DLD1 (cell line): ENCODE measurements around the gene ADAMTS6.
"Not testable (repeated sequence)": the region's sequence is repeated elsewhere in the genome, so short reads cannot be mapped to it uniquely, and the experiment has no call there.

Source experiments
- in situ Hi-C: cut with HindIII; loops from 2 replicates; pipeline ENCODE4 v1.10.0; 2017; ENCODE audit warnings: low sequenced_read_pairs

The ADAMTS6 gene

DNA sequence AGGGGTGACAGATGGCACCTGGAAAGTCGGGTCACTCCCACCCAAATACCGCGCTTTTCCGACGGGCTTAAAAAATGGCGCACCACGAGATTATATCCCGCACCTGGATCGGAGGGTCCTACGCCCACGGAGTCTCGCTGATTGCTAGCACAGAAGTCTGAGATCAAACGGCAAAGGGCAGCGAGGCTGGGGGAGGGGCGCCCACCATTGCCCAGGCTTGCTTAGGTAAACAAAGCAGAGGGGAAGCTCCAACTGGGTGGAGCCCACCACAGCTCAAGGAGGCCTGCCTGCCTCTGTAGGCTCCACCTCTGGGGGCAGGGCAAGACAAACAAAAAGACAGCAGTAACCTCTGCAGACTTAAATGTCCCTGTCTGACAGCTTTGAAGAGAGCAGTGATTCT lies 111.2 kb downstream of the ADAMTS6 start:
- in situ Hi-C loops = not testable (repeated sequence)

DNA sequence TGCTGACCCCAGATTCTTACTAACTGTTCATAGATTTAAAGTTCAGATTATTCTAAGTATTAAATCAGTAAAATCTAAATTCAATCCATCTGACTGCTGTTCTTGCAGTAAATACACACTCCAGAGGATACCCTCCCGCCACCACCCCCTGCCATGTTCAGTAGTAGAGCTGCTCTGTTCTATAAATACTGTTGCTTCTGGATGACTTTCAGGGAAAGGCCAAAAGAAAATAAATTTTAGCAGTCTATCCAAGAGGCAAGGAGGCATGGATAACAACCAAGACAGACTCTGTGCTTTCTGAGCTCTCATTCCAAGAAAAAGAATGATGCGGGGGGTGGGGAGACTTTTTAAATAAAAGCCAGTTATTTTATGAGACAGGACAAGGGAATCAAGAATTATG lies 115.1 kb downstream of the ADAMTS6 start:
- in situ Hi-C loops = no loop called here

DNA sequence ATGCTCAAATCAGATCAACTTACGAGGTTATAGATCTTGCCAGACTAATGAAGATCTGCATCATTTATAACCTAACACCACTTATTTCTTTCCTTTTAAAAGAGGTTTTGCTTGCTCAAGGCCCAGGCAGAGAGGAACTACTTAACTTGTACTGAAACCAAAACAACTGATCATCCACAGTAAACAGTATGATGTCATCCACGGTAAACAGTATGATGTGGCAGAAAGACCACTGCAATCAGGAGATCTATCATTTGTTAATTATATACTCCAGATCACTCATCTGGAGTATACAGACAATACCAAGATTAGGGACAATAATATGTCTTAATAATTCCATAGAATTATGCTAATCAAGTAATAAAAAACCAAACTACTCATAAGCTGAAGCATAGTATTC lies 116.8 kb downstream of the ADAMTS6 start:
- in situ Hi-C loops = no loop called here

DNA sequence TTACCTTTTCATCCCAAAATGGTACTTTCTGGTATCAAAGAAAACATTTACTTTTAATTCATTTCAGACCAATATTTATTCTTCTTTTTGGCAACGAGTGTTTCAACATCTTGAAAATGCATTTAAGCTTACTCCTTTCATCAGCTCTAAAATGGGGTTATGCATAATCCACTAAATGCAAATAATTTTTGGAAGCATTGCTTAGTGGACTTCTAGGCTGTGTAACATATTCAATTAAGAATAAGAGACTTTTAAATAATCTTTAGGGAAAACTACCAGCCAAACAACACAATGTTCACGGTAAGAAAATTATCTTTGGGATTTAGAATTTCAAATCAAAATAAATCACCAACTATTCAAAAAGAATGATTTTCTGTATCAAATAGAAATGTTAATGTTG lies 118.2 kb downstream of the ADAMTS6 start:
- in situ Hi-C loops = no loop called here

DNA sequence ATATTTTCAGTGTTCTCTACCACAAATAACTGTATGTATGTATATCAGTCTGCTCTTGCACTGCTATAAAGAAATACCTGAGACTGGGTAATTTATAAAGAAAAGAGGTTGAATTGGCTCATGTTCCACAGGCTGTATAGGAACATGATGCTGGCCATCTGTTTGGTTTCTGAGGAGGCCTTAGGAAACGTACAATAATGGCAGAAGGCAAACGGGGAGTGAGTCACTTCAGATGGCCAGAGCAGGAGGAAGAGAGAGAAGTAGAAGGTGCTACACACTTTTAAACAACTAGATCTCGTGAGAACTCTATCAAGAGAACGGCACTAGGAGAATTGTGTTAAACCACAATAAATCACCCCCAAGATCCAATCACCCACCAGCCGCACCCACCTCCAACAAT lies 121.7 kb downstream of the ADAMTS6 start:
- in situ Hi-C loops = no loop called here

DNA sequence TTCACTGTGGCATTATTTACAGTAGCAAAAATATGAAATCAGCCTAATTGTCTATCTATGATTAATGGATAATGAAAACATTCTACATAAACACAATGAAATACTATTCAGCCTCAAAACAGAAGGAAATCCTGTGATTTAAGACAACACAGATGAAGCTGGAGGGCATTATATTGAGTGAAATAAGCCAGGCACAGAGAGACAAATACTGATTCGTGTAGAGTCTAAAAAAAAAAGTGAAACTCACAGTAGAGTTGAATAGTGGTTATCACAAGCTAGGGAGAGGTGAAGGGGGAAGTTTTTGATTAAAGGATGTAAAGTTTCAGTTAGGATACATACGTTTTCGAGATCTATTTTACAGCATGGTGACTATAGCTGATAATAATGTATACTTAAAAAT lies 122.2 kb downstream of the ADAMTS6 start:
- in situ Hi-C loops = no loop called here

DNA sequence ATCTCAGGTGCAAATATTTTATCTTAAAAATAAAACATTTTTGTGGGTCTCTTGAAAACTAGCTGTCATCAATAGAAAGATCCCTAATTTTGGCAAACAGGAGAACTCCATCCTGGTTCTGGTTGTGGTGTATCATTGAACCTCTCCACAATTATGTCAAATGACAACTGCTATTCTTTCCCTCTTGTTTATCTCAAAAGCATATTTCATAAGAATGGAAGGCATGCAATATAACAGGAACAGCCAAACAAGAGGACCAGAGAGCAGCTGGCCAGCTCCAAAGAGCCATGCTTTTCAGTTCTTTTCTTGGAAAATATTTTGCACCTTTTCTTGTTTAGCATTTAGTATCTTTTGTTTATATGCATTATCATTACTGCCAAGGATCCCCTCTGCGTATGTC lies 125.4 kb downstream of the ADAMTS6 start:
- in situ Hi-C loops = no loop called here

DNA sequence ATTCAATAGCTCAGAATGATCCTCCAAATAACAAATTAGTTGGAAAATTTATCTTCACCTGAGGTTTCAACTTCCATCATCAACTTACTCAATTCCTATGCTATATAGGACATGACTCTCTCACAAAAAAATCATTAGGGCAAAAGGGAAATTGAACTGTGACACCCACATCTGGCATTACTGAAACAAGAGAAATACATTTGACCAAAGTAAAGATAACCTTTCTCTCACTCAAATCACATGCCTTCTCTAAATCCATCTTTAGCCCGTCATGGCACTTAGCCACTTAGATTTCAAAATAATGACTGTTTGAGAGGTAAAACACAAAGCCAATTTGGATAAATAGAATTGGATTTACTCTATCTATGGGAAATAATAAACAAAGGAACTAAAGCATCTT lies 126.4 kb downstream of the ADAMTS6 start:
- in situ Hi-C loops = no loop called here

DNA sequence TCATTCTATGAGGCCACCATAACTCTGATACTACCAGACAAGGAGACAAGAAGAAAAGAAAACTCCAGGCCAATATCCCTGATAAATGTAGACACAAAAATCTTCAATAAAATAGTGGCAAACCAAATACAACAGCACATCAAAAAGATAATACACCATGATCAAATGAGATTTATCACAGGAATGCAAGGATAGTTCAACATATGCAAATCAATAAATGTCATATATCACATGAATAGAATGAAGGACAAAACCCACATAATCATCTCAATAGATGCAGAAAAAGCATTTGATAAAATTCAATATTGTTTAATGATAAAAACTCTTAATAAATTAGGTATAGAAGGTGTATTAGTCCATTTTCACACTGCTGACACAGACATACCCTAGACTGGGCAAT lies 139.9 kb downstream of the ADAMTS6 start:
- in situ Hi-C loops = no loop called here

DNA sequence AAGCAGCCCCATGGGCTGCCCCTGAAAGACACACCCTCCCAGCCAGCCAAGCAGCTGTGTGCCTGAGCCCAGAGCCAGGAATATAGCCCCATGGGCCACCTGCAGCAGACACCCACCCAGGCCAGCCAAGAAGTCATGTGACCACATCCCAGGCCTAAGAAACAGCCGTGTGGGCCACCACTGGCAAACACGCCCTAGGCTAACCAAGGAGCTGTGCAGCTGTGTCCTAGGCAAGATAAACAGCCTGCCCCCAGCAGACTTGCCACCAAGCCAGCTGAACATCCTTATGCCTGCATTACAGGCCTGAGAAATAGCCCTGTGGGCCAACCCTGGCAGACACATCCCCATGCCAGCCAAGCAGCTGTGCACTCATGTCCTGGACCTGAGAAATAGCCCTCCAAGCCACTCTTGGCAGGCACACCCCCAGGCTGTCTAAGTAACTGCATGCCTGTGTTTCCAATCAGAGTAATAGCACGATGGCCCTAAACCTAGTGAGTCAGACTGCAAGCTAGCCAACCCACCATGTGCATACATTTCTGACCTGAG lies 143.0 kb downstream of the ADAMTS6 start:
- in situ Hi-C loops = no loop called here

DNA sequence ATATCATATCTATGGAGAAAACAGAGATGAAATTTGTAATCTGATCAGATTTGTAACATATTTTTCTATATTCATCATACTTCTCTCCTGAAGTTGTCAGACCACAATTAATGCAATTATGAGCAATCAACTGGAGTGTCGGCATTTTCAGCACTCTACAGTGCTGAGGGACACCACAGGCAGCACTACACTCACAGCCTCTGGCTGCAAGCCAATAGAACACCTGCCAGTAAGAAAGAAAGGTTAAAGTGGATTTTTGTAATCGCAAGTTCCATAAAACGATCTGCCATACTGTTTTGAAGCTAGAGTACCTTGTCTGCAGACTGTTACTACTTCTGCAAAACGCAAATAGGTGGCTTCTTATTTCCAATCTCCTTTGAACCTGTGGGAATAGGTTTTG lies 147.6 kb downstream of the ADAMTS6 start:
- in situ Hi-C loops = no loop called here

DNA sequence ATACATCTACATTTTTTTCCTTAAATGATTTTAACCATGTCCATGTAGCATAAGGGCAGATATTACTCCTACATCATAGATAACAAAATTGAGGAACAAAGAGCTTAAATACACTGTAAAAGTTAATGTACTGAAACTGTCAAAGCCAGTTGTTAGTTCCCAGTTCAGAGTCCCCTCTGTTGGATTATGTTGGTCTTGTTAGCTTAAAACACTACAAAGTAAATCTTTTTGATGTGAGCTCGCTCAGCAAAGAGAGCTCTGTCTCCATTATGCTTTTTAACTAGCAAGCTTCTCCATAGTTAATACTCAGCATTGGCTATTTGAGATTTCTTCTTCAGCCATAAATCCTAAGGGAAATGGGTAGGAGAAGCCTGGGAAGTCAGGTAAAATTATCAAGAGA lies 149.1 kb downstream of the ADAMTS6 start:
- in situ Hi-C loops = no loop called here

DNA sequence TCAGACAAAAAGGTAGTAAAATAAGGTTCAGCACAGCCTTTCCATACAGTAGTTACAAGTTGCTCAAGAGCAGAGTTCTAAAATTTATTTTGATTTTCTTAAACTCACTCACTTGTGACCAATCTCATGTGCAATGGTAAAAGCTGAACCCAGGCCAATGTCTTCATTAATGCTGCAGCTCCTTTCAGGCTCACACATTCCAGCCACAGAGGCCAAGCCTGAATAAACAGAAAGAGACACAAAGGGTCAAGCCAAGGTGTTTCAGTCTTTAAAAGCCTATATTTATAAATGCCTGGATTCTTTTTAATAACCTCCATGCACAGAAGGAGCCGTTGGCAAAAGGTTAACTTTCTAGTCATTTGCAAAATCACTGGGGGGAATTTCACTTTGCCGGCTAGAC lies 152.5 kb downstream of the ADAMTS6 start:
- in situ Hi-C loops = no loop called here

DNA sequence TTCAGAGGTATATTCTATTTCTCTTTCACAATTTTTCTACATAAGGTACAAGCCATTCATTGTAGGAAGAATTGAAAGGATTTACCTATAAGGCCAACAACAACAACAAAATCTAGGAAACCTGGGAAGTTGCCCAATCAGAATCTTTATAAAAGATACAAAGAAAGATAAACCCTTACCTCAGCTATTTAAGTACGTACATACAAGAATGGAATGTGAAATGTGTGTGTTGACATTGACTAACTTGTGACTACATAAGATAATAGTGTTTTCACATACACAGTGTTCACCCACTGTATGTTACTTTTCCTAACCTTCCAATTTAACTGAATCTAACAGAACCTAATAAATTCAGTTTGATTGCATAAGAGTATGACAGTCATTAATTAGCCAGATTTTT lies 154.1 kb downstream of the ADAMTS6 start:
- in situ Hi-C loops = no loop called here

DNA sequence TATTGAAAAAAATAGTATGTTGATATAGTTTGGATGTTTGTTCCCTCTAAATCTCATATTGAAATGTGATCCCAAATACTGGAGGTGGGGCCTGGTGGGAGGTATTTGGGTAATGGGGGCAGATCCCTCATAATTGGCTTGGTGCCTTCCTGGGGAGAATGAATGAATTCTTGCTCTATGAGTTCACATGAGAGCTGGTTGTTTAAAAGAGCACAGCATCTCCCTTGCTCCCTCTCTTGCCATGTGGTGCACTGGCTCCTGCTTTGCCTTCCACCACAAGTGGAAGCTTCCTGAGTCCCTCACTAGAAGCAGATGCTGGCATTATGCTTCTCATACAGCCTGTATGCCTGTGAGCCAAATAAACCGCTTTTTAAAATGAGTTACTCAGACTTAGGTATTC lies 154.8 kb downstream of the ADAMTS6 start:
- in situ Hi-C loops = no loop called here

DNA sequence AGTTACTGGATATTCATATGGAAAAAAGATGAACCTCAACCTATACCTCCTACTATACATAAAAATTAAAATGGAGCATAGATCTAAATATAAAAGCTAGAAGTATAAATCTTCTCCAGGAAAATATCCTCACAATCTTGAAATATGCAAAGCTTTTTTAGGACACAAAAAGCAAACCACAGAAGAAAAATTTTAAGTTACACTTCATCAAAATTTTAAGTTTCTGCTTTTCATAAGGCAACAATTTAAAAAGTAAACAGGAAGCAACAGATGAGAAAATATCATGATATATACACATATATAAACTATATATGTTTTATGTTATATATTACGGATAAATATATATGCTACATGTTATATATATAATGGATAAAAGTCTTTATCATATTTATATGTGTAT lies 157.5 kb downstream of the ADAMTS6 start:
- in situ Hi-C loops = no loop called here

DNA sequence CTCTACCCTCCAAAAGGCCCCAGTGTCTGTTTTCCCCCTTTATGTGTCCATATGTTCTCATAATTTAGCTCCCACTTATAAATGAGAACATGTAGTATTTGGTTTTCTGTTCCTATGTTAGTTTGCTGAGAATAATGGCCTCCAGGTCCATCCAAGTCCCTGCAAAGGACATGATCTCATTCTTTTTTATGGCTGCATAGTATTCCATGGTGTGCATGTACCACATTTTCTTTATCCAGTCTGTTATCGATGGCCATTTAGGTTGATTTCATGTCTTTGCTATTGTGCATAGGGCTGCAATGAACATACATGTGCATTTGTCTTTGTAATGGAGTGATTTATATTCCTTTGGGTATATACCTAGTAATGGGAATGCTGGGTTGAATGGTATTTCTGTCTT lies 161.0 kb downstream of the ADAMTS6 start:
- in situ Hi-C loops = not testable (repeated sequence)

DNA sequence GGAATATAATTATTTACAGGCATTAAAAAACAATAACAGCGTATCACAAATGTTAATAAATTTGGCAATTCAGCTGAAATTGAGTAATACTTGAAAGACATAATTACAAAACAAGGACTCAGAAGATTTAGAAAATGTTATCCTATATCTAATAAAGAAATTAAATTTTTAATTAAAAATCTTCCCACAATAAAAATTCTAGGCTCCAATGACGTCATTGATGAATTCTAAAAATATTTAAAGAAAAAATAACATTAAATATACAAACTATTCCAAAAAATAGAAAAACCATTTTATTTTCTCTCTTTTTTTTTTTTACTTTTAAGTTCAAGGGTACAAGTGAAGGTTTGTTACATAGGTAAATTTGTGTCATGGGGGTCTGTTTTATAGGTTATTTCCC lies 161.5 kb downstream of the ADAMTS6 start:
- in situ Hi-C loops = no loop called here

DNA sequence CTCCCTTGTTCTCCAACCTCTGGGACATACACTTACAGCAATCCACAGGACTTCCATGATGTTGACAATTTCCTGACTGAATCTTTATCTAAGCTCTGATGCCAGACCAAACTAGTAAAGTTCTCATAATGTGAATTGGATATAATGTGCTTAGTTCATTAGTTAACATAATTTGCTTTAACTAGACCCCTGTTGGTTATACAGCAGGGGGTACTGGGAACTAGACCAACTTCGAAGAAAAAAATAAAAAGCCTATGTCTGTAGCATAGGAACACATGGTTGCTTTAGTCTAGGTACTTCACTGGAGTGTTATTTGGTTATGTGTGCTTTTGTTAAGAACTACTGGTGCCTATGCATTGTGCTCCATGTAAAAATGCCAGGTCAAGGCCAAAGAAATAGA lies 173.8 kb downstream of the ADAMTS6 start:
- in situ Hi-C loops = no loop called here

DNA sequence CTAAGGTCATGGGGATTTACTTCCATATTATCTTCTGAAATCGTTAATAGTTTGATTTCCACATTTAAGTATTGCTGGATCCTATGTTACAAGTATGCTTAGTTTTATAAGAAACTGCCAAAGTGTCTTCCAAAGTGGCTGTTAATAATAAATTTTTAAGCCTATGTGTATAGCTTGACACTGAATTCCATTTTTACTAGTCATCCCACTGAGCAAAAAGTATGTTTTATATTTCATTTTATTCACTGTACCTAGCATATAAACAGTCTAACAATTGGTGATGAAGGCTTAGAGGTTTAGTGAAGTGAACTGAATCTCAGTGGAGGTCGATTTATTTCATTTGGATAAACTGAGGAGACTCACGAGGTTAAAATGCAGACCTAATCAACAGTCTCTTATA lies 174.6 kb downstream of the ADAMTS6 start:
- in situ Hi-C loops = no loop called here

DNA sequence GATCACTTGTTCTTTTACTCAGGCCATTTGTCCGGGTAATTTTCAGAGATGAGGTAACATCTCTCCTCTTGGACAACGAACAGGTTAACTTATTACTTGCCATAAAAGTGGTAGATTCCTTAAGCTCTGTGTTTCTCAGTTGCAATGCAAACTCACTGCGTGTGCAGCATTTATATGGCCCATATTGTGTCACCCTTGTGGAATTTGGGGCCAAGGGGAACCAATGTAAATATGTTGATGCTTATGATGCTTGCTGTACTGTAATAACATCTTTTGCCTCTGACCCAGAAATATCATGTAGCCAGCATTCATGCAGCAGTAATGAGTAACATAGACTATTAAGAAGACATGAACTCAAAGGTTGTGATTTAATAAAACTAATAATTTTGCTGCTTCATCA lies 175.8 kb downstream of the ADAMTS6 start:
- in situ Hi-C loops = no loop called here

DNA sequence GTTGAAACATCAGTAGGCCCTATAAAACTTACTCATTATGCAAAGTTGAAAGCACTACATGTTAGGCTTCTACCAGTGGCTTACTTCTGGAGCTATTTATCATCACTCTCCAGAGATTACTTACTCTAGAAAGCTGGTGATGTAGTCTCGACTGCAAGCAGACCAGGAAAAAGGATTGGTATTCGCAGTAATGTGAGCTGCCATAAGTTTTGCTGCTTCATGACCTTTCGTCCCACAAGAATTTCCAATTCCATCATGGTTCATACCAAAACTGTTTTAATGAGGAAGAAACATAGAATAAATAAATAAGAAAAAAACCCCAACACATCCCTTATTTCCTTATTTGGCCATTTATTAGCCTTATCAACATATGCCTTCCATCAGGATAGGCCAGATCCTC lies 181.9 kb downstream of the ADAMTS6 start:
- in situ Hi-C loops = no loop called here

DNA sequence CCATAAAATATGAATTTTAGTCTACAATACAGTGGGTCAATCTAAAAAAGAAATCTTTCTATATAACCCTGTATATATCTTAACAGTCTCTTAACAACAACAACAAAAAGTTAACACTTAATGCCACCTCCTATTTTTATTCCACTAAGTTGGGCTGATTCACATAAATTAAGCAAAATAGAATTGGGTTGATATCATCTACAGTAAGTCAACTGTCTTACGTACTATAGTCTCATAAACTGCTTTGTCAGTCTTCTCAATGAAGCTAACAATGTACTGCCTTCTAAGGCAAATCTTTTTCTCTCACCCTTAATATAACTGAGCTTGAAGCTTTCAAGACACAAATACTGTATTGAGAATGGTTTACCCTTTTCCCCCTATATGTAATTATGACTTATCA lies 185.7 kb downstream of the ADAMTS6 start:
- in situ Hi-C loops = no loop called here

DNA sequence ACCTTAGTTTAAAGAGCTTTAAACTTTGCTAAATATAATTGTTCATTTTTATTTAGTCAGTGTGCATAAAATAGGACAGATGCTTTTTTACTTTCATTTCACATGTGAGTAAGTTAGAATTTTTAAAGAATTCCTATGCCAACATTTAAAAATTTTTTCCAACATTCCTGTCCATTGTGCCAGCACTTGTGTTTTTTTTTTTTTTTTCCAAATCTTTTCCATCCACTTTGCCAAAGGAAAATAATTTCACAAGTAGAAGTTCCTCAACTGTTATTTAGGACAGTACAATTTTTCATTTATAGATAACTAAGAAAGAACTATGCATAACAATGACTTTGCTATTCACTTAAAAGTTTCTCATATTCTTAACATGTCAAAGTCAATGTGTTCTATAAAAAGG lies 189.5 kb downstream of the ADAMTS6 start:
- in situ Hi-C loops = no loop called here
